Anterior cingulate cortex (tissue), 58 donors: ENCODE measurements around the gene BIN1.
A peak's percentile ranks its signal among the peaks of the same experiment; 100 is the strongest.

Experiments used
- DNase-seq, 58 donors: peaks; one replicate each; lab custom pipeline; 2025; lab: John Stamatoyannopoulos, UW

Gene BIN1

DNA sequence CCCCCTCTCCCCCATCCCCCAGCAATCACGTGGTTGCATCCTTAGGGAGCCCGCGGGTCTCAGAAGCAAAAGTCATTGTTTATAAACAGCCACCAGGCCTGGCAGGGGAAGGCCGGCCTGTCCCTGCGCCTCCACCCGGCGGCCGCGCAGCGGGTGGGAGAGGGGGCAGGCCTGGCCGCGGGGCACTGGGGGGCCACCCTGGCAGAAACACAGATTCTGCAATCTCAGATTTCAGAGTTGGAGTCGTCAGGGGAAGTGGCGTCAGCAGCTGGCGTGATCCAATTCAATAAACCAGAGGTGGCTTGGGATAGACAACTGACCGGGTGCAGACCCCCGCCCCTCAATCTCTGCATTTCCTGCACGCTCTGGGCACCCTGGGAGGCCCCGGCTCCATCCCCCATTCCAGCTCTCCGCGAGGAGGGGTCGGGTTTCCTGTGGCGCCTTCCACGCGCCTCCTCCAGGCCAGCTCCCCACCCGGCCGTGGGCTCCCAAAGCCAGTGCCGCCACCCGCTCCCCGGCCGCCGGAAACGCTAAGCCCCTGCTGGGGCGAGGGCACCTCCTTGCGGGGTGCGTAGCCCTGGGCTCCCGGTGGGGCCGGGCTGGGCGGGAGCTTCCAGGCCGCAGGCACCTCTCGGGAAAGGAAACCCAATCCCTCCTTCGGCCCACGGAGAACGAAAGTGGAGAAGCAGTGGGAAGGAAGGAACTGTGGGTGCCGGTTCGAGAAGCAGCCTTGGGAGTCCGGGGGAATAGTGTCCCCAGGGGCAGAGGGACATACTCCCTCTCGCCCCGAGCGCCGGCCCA, 1.1 kb downstream of the BIN1 start:
- peak in 8 of 58 donors; percentile 41 to 62 (median 50) for DNase-seq

- DNase-seq, result peak in 7 of 58 donors; percentile 40 to 72 (median 51)
Observed at GRCh38 chr2:127104881-127105655, 1.9 kb downstream of the BIN1 start.

DNA sequence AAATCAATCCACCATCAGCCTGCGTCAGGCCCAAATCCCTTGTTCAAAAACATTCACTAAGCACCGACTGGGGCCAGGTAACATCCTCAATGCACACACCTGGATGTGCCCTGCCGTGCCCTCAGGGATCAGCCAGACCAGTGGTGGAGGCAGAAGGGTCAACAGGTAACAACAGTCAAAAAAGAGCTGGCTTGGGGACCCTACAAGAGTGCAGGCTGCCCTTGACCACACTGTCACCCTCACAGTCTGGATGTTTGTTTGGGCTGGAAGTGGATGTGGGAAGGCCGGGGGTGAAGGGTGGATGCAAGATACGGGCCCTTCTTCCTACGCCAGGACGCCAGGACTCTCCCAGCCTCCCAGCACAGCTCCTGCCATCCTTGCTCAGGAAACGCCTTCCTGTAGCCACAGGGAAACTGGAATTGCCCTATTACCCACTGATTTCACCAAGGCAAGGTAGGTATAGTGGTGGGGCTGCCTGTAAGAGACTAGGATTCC, 2.7 kb downstream of the BIN1 start:
- no peak for DNase-seq

GRCh38 chr2:127103243-127104165, 3.5 kb downstream of the BIN1 start:
- peak in 26 of 58 donors; percentile 31 to 81 (median 55) for DNase-seq

DNA sequence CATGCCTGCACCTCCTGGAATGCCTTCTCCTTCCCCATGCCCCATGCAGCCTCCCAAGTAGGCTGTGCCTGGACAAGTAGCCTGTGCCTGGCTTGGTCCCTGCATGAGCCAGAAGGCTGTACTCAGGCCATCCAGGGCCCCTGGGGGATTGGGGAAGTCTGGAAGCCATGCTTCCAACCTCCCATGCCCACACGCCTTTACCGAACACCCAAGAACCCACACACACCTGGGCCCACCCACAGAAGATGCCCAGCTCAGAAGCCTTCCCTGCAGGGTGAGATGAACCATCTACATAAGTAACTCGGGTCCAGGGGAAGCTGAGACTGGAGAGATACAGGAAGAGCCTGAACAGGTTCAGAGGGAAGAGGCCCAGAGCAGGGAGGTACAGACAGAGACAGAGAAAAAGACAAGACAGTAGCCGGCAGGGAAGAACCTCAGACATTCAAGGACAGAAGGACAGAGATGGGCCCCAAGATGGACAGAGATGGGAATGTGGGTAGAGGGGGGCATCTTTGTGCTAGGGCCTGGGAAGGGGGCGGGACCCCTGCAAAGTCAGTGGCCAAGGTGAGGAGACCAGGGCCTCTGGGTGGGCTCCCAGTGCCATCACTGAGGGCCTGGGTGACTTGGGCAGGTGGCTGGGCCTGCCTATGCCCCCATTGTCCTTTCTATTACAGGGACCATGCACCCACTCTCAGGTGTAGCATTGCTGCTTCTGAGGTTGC, 4.3 kb downstream of the BIN1 start:
- no peak for DNase-seq

DNA sequence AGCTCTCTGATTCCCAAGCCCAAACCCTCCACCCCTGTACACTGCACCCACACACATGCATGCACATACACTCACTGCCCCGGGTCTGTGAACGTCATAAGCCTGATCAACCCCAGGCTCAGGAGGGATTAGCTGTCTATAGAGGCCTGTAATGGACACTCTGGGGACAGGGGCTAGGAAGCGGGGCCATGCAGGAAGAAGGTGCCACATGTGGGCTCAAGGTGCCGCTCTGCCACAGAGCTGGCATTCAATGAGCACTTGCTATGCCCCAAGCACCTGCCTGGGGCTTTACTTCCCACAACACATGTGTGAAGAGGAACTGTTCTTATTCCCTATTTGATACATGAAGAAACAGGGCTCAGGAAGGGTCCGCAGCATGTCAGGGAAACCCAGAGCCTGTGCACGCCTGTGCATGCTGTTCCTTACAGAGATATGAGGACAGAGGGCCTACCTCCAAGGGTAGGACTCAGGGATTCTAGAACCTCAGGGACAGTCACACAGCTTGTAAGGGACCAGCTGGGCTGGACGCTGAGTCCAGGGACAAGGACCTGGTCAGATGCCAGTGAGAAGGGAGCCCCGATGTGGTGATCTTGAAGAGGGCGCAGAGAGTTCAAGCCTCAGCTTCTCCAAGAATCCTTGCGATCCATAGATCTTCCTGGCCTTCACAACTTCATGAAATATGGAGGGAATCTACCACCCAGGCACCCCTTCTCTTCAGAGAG, 5.0 kb downstream of the BIN1 start:
- DNase-seq, result no peak

DNA sequence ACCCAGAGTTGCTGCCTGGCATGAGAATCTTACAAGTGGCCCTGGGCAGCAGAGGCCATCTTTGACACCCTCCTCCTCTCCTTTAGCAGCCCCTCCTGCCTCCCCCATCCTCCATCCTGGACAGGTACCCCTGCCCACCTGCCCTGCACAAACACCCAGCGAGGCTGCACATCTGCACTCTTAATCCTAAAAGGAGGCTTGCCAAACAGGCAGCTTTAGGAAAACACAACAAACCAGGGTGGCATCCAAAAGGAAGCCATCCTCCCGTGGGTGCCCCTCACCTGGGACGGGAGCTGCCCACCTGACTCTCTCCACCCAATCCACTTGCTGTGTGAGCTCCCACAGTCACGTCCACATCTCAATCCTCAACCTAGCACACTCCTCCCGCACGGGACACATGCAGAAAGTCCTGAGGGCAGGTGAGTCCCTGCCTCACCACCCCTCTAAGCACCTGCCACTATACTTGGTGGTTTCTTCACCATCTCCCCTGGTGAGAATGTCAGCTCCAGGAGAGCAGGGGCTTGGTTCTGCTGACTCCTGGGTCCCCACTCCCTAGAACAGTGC, 5.8 kb downstream of the BIN1 start:
- no peak for DNase-seq

- no peak for DNase-seq
Observed at GRCh38 chr2:127100251-127101047, 6.5 kb downstream of the BIN1 start.

DNA sequence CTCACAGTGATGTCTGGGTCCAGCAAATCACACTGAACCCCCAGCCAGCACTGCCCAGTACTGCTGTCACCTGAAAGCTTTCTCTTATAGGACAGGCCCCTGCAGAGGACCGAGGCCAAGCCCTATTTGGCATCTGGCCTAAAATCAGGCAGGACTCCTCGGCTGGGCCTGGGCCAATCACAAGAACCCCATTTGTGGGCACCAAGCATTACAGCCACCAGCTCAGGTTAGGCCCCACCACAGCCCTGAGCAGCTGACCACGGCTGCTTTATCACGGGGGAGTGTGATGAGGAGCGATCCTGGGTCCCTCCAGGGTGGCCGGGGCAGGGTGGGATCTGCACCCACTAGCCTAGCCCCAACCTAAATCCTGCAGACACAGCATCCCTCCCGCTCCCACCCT, 8.2 kb downstream of the BIN1 start:
- peak in 1 of 58 donors; percentile 35 for DNase-seq

- DNase-seq, result no peak
Observed at GRCh38 chr2:127097841-127098651, 8.9 kb downstream of the BIN1 start.

- DNase-seq, result no peak
Observed at GRCh38 chr2:127097471-127097765, 9.5 kb downstream of the BIN1 start.

GRCh38 chr2:127096718-127097470, 10.1 kb downstream of the BIN1 start:
- DNase-seq, result peak in 12 of 58 donors; percentile 19 to 51 (median 34)

DNA sequence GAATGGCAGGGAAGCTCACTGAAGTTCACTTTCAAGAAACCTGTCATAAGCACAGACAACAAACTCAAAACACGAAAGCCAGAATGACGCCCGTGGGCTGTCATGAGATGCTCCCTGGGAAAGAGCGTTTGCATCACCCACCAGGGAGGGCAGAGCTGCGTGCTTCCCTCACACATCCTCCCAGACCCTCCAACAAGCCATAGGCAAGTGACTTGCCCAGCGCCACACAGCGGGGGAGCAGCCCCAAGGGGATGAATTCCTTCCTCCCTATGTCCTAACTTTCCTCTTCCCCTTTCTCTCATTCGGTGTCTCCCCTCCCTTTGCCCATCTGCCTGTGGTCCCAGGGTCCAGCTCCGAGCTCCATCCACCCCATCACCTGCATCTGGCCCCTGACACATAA, 10.7 kb downstream of the BIN1 start:
- DNase-seq, result no peak

- no peak for DNase-seq
Observed at GRCh38 chr2:127095784-127096183, 11.2 kb downstream of the BIN1 start.

DNA sequence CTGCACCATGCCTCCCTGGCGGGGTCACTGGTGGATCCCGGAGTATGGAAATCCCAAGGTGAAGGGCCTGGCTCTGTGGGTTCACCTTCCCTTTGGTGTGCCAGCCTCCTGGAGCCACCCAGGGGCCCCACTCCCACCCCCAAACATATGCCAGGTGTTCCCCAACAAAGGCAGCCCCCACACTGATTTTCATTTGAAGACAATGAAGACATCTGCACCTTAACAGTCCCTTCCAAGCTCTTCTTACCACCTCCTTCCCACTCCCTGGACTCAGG, 11.7 kb downstream of the BIN1 start:
- no peak for DNase-seq

- DNase-seq, result peak in 35 of 58 donors; percentile 34 to 89 (median 63)
Observed at GRCh38 chr2:127094509-127095366, 12.2 kb downstream of the BIN1 start.
